K562 (cell line): ENCODE measurements around the gene SLC7A10. TPM values are rescaled to one million over a fixed set of nuclear protein-coding genes. Genes with fewer than 3 reads are reported as not detected.

ENCODE experiments used
- ATAC-seq: fragments of 200-7000 bp; cut with Tn5 transposase; 3 replicates; pipeline ENCODE4 v1.9.1; 2020; ENCODE audit warnings: moderate library complexity
- BruUV-seq: library from RNA; stranded (reverse); fragments of 400-500 nt; replicated peaks from 2 replicates; lab custom pipeline; 2021; lab: Mats Ljungman, UMichigan
- CTCF ChIA-PET: fragments of 300-600 bp; formaldehyde crosslinking; extraction: SDS; loops from one replicate; lab custom pipeline; 2021; ENCODE audit warnings: low intra/inter-chr PET ratio; lab: Yijun Ruan, JAX
- POLR2A ChIA-PET: fragments of 300-600, 350-650 bp; sonication (Branson Sonifier 250); formaldehyde crosslinking; extraction: SDS; loops from one replicate; lab custom pipeline; 2021; ENCODE audit warnings: antibody characterized with exemption, inconsistent platforms; lab: Yijun Ruan, JAX
- DNase-seq, 4 experiments: peaks; one replicate each; pipeline versions ENCODE4 v3.0.0 to v3.0.0-alpha.2; 2011 to 2018; ENCODE audit warnings: low spot score in 3 of 4, mixed read lengths in 3 of 4; ENCODE audit errors: extremely low read depth in 1 of 4
- FAIRE-seq: peaks from 2 replicates; lab custom pipeline; 2011; peaks lifted over from hg19 to GRCh38; lab: Jason Lieb, UNC
- H2AFZ ChIP-seq: 2 replicates; pipeline ENCODE4 v1.6.0; 2011; ENCODE audit warnings: low read depth, low read length, control low read depth, inconsistent platforms
- H3K27ac ChIP-seq: fragments of 200-600 bp; 3 replicates; pipeline ENCODE4 v1.8.0; 2011; ENCODE audit warnings: low read depth, mild to moderate bottlenecking, control low read depth, inconsistent platforms, low read length, moderate library complexity, mixed read lengths; ENCODE audit errors: extremely low read depth
- H3K27me3 ChIP-seq, 2 experiments: fragments of 300-600 bp in 1 of 2; 2 replicates in 1 of 2; 3 replicates in 1 of 2; pipeline versions ENCODE4 v1.6.0 to v1.8.0; 2011; ENCODE audit warnings: inconsistent platforms in 2 of 2, low read length in 2 of 2, mild to moderate bottlenecking in 1 of 2, mixed read lengths in 1 of 2, moderate library complexity in 1 of 2; ENCODE audit not compliant: control insufficient read depth in 2 of 2, insufficient read depth in 2 of 2
- H3K36me3 ChIP-seq: fragments of 300-600 bp; 3 replicates; pipeline ENCODE4 v1.8.0; 2011; ENCODE audit warnings: mild to moderate bottlenecking, low read length, inconsistent platforms; ENCODE audit not compliant: control insufficient read depth, insufficient read depth
- H3K4me1 ChIP-seq, 2 experiments: fragments of 200-600 bp in 1 of 2; replicated peaks in 1 of 2; 2 replicates in 1 of 2; 3 replicates in 1 of 2; pipeline versions ENCODE4 v1.5.1 to v1.8.0; 2011; ENCODE audit warnings: inconsistent platforms in 2 of 2, low read length in 2 of 2, mild to moderate bottlenecking in 1 of 2, mixed read lengths in 1 of 2, moderate library complexity in 1 of 2; ENCODE audit not compliant: control insufficient read depth in 2 of 2, insufficient read depth in 2 of 2
- H3K4me2 ChIP-seq: 2 replicates; pipeline ENCODE4 v1.6.1; 2011; ENCODE audit warnings: low read length, control low read depth, inconsistent platforms, mixed read lengths; ENCODE audit not compliant: insufficient read depth
- H3K4me3 ChIP-seq: fragments of 200-600 bp; sonication (generic), shearing (Covaris generic); 2 replicates; pipeline ENCODE4 v1.5.1; 2016; ENCODE audit warnings: control low read depth, inconsistent platforms
- H3K79me2 ChIP-seq: fragments of 200-600 bp; 3 replicates; pipeline ENCODE4 v1.8.0; 2011; ENCODE audit warnings: low read length, inconsistent platforms; ENCODE audit not compliant: control insufficient read depth, insufficient read depth
- H3K9ac ChIP-seq, 2 experiments: 2 replicates each; pipeline versions ENCODE4 v1.6.0 to v1.6.1; 2011; ENCODE audit warnings: low read depth in 2 of 2, low read length in 2 of 2, control low read depth in 1 of 2, inconsistent platforms in 1 of 2, mild to moderate bottlenecking in 1 of 2, mixed read lengths in 1 of 2; ENCODE audit not compliant: insufficient read depth in 1 of 2
- H3K9me1 ChIP-seq: one replicate; pipeline ENCODE4 v1.6.0; 2011; ENCODE audit warnings: inconsistent platforms, mild to moderate bottlenecking, low read length, moderate library complexity; ENCODE audit not compliant: control insufficient read depth, insufficient read depth
- H3K9me3 ChIP-seq: replicated peaks from 2 replicates; pipeline ENCODE4 v1.5.1; 2011; ENCODE audit warnings: low read depth, low read length, inconsistent platforms; ENCODE audit not compliant: control insufficient read depth, insufficient read depth
- H4K20me1 ChIP-seq: replicated peaks from 2 replicates; pipeline ENCODE4 v1.6.1; 2011; ENCODE audit warnings: low read length, inconsistent platforms, mixed read lengths; ENCODE audit not compliant: control insufficient read depth, insufficient read depth
- FIP1L1 ChIP-seq: fragments of 200-400 bp; formaldehyde crosslinking; IDR thresholded peaks from 2 replicates; pipeline ENCODE4 v1.6.1; 2018; ENCODE audit warnings: mild to moderate bottlenecking, low read depth, low read length; ENCODE audit not compliant: poor library complexity, severe bottlenecking
- IRF9 ChIP-seq: fragments of 450-650 bp; IDR thresholded peaks from 2 replicates; pipeline ENCODE4 v1.6.1; 2016; ENCODE audit warnings: missing biosample characterization, missing genetic modification characterization
- TCF7 ChIP-seq: sonication (generic); IDR thresholded peaks from 2 replicates; pipeline ENCODE4 v1.6.1; 2016; ENCODE audit warnings: antibody characterized with exemption, borderline replicate concordance
- TEAD1 ChIP-seq, 2 experiments: fragments of 450-650 bp in 1 of 2; sonication (generic) in 1 of 2; formaldehyde crosslinking; IDR thresholded peaks; 2 replicates each; pipeline versions ENCODE4 v1.4.0 to v1.8.0; 2020 to 2022; ENCODE audit warnings: mild to moderate bottlenecking in 2 of 2, missing genetic modification reagents in 1 of 2
- ZBTB12 ChIP-seq: fragments of 250-450 bp; sonication (Bioruptor Pico); IDR thresholded peaks from 2 replicates; pipeline ENCODE4 v1.4.0; 2020
- ZFP36 ChIP-seq: fragments of 150-350 bp; IDR thresholded peaks from 2 replicates; pipeline ENCODE4 v1.6.1; 2018; ENCODE audit warnings: low read length, low read depth; ENCODE audit not compliant: partially characterized antibody
- ZHX1 ChIP-seq: fragments of 150-350 bp; conservative IDR thresholded peaks from 2 replicates; pipeline ENCODE4 v1.6.1; 2014; ENCODE audit warnings: low read length
- ZKSCAN8 ChIP-seq: fragments of 200-800 bp; sonication (Bioruptor generic); IDR thresholded peaks from 2 replicates; pipeline ENCODE4 v1.6.1; 2016; ENCODE audit warnings: missing genetic modification characterization, missing compliant biosample characterization
- ZNF354B ChIP-seq: fragments of 250-450 bp; sonication (Bioruptor Pico); IDR thresholded peaks from 2 replicates; pipeline ENCODE4 v1.4.0; 2020
- WGBS: fragments of 100-300 bp; shearing (Covaris generic); methylation state at CpG from one replicate; pipeline ENCODE4 v1.1.6; 2016; ENCODE audit warnings: low coverage, mixed read lengths; ENCODE audit not compliant: insufficient coverage; ENCODE audit errors: missing lambda C conversion rate; 5-methylcytosine and 5-hydroxymethylcytosine counted together
- in situ Hi-C: fragments of 300-500 bp; cut with MboI; formaldehyde crosslinking; loops from 4 replicates; pipeline ENCODE4 v1.15.0; 2018; ENCODE audit warnings: inconsistent platforms, mixed read lengths
- intact Hi-C: fragments of 100-400 bp; cut with micrococcal nuclease; formaldehyde crosslinking; loops from 2 replicates; pipeline ENCODE4 v1.14.2; 2022
- polyA plus RNA-seq, 8 experiments: library from polyadenylated mRNA; depleted of rRNA in 4 of 8; stranded (reverse) in 5 of 8; unstranded in 3 of 8; fragments of >200 nt; fragmentation: Nextera tagmentation in 2 of 8; fragmentation: Illumina TruSeq in 1 of 8; extraction: Ambion mirVana in 2 of 8; extraction: Trizol in 1 of 8; gene quantifications; 2 replicates each; pipeline versions ENCODE4 v1.2.1 to v1.2.3, GENCODE V29; 2011 to 2014; ENCODE audit warnings: inconsistent platforms in 1 of 8, missing spikeins in 1 of 8
- total RNA-seq, 7 experiments: library from RNA; depleted of rRNA in 6 of 7; stranded (reverse); fragments of >200 nt in 6 of 7; fragmentation: Illumina TruSeq in 2 of 7; extraction: Trizol in 2 of 7; gene quantifications; 2 replicates each; pipeline versions ENCODE4 v1.2.1 to v1.2.3, GENCODE V29; 2011 to 2021; ENCODE audit warnings: low replicate concordance in 1 of 7

Gene SLC7A10
- total and polyA plus RNA-seq, 9 of the 15 experiments (the other 6 are each of a cell fraction or from before 2014, with no cell fraction given): 0.07 TPM; not detected in 8

GRCh38 chr19:33201886-33202545 lies 23.6 kb downstream of the SLC7A10 start:
- in situ Hi-C loops: no loop called here
- intact Hi-C loops: no loop called here
- no peak overlapping the region for H3K4me3 ChIP-seq
- no peaks in the 10 kb centered on the region for H3K79me2 ChIP-seq
- H3K4me1 ChIP-seq: peaks cover 0 to 27% of the 10 kb centered on the region in 2 experiments; a peak in 2 of 5 replicates
- H3K36me3 ChIP-seq: no peaks in the 10 kb centered on the region
- peaks cover 12% of the 10 kb centered on the region; the same call in 1 of the 2 replicates for H4K20me1 ChIP-seq
- CTCF ChIA-PET: no interaction called here
- POLR2A ChIA-PET: no interaction called here
- DNase-seq: no peak
- no peaks in the 10 kb centered on the region for H3K9me3 ChIP-seq
- no peak for ATAC-seq
- H3K9ac ChIP-seq: no peak overlapping the region
- TF ChIP-seq ZFP36 (peak; percentile 24), TEAD1 (CRISPR knock-in tag; IDR thresholded peaks at IDR 0.05) (no peak), ZKSCAN8 (peak; percentile 72; the same call in 1 of the 2 replicates)
- TF ChIP-seq, all 486 proteins: peak for 2
- H3K27ac ChIP-seq: no peak overlapping the region
- 13% methylated on average over 14 of the region's 15 CpGs for WGBS
- BruUV-seq: no TSS peak
- no peak overlapping the region for H3K4me2 ChIP-seq
- peaks cover 9 to 64% of the 10 kb centered on the region in 2 experiments; a peak in 4 of 5 replicates for H3K27me3 ChIP-seq
- no peak for FAIRE-seq
- H3K9me1 ChIP-seq: no peaks in the 10 kb centered on the region
- H2AFZ ChIP-seq: no peak overlapping the region

GRCh38 chr19:33201473-33201872 lies 24.2 kb downstream of the SLC7A10 start:
- ATAC-seq (no peak), FAIRE-seq (no peak), DNase-seq (no peak)
- Histone ChIP-seq H3K27ac (no peak overlapping the region), H3K79me2 (no peaks in the 10 kb centered on the region), H3K9me3 (no peaks in the 10 kb centered on the region), H3K4me3 (no peak overlapping the region), H3K9ac (no peak overlapping the region), H3K4me1 (peaks cover 0 to 22% of the 10 kb centered on the region in 2 experiments; a peak in 2 of 5 replicates), H3K4me2 (no peak overlapping the region), H3K27me3 (peaks cover 9 to 64% of the 10 kb centered on the region in 2 experiments; a peak in 4 of 5 replicates), H2AFZ (no peak overlapping the region), H3K9me1 (no peaks in the 10 kb centered on the region), H3K36me3 (no peaks in the 10 kb centered on the region), H4K20me1 (peaks cover 10% of the 10 kb centered on the region; the same call in 1 of the 2 replicates)
- intact Hi-C loops: no loop called here
- BruUV-seq: no TSS peak
- 6% methylated on average over 5 of the region's 6 CpGs for WGBS
- ChIA-PET POLR2A (no interaction called here), CTCF (no interaction called here)
- in situ Hi-C loops: no loop called here
- TF ChIP-seq FIP1L1 (no peak), ZHX1 (no peak), ZBTB12 (CRISPR knock-in tag) (no peak), IRF9 (no peak), TCF7 (no peak), ZNF354B (no peak)
